ENCODE measurements around the gene URM1. TPM values are rescaled to one million over a fixed set of nuclear protein-coding genes. Genes with fewer than 3 reads are reported as not detected.

The URM1 gene
- total RNA-seq, 6 experiments from 2014 or later, result 63.8 to 75.5 (median 70.2) TPM

DNA sequence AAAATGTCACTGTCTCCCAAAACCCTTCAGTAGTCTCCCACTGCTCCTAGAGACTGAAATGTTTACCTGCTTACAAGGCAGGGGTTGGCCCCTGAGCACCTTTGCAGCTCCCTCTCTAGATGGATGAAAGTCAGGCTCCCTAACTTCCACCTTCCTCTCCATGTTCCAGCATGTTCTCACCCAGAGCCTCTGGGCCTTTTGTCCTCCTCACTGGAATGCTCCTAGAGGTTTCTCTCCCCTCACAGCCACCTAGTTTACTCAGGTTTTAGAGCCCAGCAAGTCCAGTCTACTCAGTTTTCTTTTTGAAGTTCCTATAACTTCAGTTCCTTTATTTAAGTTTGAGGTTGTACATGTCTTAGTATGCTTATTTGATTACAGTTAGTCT, 815 bp upstream of the URM1 start:
- TF ChIP-seq, protein P1, sequence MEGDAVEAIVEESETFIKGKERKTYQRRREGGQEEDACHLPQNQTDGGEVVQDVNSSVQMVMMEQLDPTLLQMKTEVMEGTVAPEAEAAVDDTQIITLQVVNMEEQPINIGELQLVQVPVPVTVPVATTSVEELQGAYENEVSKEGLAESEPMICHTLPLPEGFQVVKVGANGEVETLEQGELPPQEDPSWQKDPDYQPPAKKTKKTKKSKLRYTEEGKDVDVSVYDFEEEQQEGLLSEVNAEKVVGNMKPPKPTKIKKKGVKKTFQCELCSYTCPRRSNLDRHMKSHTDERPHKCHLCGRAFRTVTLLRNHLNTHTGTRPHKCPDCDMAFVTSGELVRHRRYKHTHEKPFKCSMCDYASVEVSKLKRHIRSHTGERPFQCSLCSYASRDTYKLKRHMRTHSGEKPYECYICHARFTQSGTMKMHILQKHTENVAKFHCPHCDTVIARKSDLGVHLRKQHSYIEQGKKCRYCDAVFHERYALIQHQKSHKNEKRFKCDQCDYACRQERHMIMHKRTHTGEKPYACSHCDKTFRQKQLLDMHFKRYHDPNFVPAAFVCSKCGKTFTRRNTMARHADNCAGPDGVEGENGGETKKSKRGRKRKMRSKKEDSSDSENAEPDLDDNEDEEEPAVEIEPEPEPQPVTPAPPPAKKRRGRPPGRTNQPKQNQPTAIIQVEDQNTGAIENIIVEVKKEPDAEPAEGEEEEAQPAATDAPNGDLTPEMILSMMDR (IDR thresholded peaks at IDR 0.05), result no peak

DNA sequence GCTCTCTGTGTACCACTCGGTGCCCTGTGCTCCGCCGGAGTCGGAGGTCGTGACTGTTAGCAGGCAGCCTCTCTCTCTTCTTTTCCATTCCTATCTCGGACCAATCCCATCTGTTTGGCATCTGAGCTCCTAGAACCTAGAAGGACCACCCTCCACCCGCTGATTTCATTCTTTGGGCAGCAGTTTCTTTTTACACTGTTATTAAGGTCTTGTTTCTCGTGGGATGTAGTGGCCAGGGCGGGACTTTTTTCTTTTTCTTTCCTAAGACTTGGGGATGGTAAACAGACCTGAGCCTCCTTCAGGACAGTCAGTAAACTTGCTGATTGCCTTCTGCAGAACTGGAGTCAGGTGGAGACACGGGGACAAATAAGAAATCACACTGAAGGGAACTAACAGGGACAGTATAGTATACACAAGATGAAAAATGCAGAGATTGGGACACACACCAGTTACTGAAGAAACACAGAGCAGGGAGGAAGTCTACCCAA, 500 bp downstream of the URM1 start:
- Mint-ChIP-seq H3K9me3 (no peaks in the 10 kb centered on the region), H3K27ac (peak overlapping the region; percentile 97), H3K27me3 (ENCODE audit: insufficient read depth) (no peaks in the 10 kb centered on the region), H3K36me3 (ENCODE audit: low read depth) (peaks cover 12% of the 10 kb centered on the region), H3K4me1 (ENCODE audit: low read depth) (peaks cover 39% of the 10 kb centered on the region), H3K4me3 (peak overlapping the region; percentile 93)
- DNase-seq, result no peak
- TF ChIP-seq, protein P1 (IDR thresholded peaks at IDR 0.05), result peak; percentile 33

More for the DNA sequence above, 815 bp upstream of the URM1 start:
- peaks cover 32% of the 10 kb centered on the region for H3K4me1 Mint-ChIP-seq (ENCODE audit: low read depth)
- peak overlapping the region; percentile 93 for H3K4me3 Mint-ChIP-seq
- peaks cover 12% of the 10 kb centered on the region for H3K36me3 Mint-ChIP-seq (ENCODE audit: low read depth)
- no peak for DNase-seq
- peak overlapping the region; percentile 97 for H3K27ac Mint-ChIP-seq
- no peaks in the 10 kb centered on the region for H3K27me3 Mint-ChIP-seq (ENCODE audit: insufficient read depth)
- H3K9me3 Mint-ChIP-seq, result no peaks in the 10 kb centered on the region

DNA sequence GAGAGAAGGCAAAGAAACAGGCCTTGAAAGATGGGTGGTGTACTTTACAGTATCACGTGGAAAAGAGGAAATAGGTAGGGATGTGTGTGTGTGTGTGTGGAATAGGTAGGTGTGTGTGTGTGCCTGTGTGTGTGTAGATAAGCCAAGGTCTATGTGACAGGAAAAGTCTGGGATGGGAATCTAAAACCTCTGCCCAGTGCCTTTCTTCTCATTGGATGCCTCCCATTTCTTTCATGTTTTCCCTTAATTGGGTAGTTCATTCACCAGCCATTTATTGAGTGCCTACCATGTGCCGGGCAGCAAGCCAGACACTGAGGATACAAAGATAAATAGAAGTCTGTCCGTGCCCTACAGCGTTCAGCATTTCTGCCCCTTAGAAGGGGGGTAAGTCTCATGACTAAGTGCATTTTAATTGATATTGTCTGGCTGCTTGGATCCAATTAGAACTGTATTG, 1.0 kb downstream of the URM1 start:
- peak; percentile 46 for DNase-seq
- Mint-ChIP-seq H3K36me3 (ENCODE audit: low read depth) (peaks cover 12% of the 10 kb centered on the region), H3K4me3 (peak overlapping the region; percentile 93), H3K9me3 (no peaks in the 10 kb centered on the region), H3K27me3 (ENCODE audit: insufficient read depth) (no peaks in the 10 kb centered on the region), H3K27ac (peak overlapping the region; percentile 97), H3K4me1 (ENCODE audit: low read depth) (peaks cover 44% of the 10 kb centered on the region)
- TF ChIP-seq, protein P1 (IDR thresholded peaks at IDR 0.05), result no peak

DNA sequence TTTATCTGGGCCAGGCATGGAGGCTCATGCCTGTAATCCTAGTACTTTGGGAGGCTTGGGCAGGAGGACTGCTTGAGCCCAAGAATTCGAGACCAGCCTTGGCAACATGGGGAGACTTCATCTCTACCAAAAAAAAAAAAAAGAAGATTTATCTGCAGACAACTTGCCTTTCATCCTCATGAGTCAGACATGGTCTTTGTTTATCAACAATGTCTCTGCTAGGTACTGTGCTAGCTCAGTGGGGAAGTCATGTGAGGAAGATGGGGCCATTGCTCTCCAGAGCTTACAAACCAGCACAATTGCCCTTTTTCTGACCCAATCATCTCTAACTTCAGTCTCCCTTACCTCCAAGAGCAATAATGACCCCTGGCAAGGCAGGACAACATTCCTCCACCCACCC, 1.6 kb downstream of the URM1 start:
- peak; percentile 41 for DNase-seq
- Mint-ChIP-seq H3K9me3 (no peaks in the 10 kb centered on the region), H3K27me3 (ENCODE audit: insufficient read depth) (no peaks in the 10 kb centered on the region), H3K27ac (peak overlapping the region; percentile 97), H3K4me1 (ENCODE audit: low read depth) (peaks cover 44% of the 10 kb centered on the region), H3K36me3 (ENCODE audit: low read depth) (peaks cover 12% of the 10 kb centered on the region), H3K4me3 (peak overlapping the region; percentile 93)
- TF ChIP-seq, protein P1 (IDR thresholded peaks at IDR 0.05), result no peak

DNA sequence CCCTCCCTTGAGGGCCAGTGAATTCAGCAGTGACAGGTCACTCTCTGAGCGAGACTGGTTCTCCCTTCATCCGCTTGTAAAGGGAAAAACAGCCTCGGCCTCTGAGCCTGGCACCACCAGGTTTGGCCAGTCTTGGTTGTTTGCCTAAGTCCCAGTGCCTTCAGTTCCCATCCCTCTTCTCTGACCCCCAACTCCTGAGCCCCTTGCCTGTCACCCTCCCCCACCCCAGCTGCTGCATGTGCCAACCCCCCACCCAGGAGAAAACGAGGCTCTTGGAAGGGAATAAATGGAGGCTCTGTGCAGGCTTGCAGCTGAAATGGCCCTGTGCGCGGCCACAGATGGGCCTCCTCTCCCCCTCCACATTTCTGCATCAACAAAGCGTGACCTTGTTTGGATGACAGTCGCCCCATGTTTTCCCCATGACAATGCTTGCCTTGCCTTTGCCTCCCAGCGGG, 3.1 kb downstream of the URM1 start:
- H3K4me3 Mint-ChIP-seq, result no peak overlapping the region
- H3K9me3 Mint-ChIP-seq, result no peaks in the 10 kb centered on the region
- H3K27me3 Mint-ChIP-seq (ENCODE audit: insufficient read depth), result no peaks in the 10 kb centered on the region
- H3K27ac Mint-ChIP-seq, result no peak overlapping the region
- peaks cover 44% of the 10 kb centered on the region for H3K4me1 Mint-ChIP-seq (ENCODE audit: low read depth)
- H3K36me3 Mint-ChIP-seq (ENCODE audit: low read depth), result peaks cover 12% of the 10 kb centered on the region
- TF ChIP-seq, protein P1 (IDR thresholded peaks at IDR 0.05), result no peak
- DNase-seq, result no peak

All from HFFc6 (cell line).